HepG2 (cell line): ENCODE measurements around the gene ZDBF2. TPM values are rescaled to one million over a fixed set of nuclear protein-coding genes. Genes with fewer than 3 reads are reported as not detected.

ENCODE experiments used
- ATAC-seq: fragments of 200-7000 bp; cut with Tn5 transposase; 3 replicates; pipeline ENCODE4 v1.9.1; 2020; ENCODE audit warnings: mild to moderate bottlenecking, moderate library complexity
- BruUV-seq: library from RNA; stranded (reverse); fragments of 400-500 nt; replicated peaks from 2 replicates; lab custom pipeline; 2021; lab: Mats Ljungman, UMichigan
- CTCF ChIA-PET: fragments of 300-600 bp; formaldehyde crosslinking; extraction: SDS; loops from one replicate; lab custom pipeline; 2021; ENCODE audit warnings: low total read pairs, inconsistent platforms, low intra/inter-chr PET ratio; lab: Yijun Ruan, JAX
- POLR2A ChIA-PET: fragments of 350-600 bp; sonication (Branson Sonifier 250); formaldehyde crosslinking; loops from one replicate; lab custom pipeline; 2020; ENCODE audit warnings: antibody characterized with exemption, inconsistent platforms; lab: Yijun Ruan, JAX
- DNase-seq: peaks from one replicate; pipeline ENCODE4 v3.0.0-alpha.2; 2015; ENCODE audit warnings: low spot score
- FAIRE-seq: peaks from 3 replicates; lab custom pipeline; 2011; peaks lifted over from hg19 to GRCh38; lab: Jason Lieb, UNC
- H2AFZ ChIP-seq: one replicate; pipeline ENCODE4 v1.6.1; 2011; ENCODE audit warnings: low read length, inconsistent platforms
- H3K27ac ChIP-seq: fragments of 300-600 bp; 3 replicates; pipeline ENCODE4 v1.8.0; 2011; ENCODE audit warnings: mixed run types, mild to moderate bottlenecking, mixed read lengths, low read length, inconsistent platforms; ENCODE audit not compliant: insufficient read depth; ENCODE audit errors: extremely low read length
- H3K27me3 ChIP-seq, 2 experiments: fragments of 200-600 bp in 1 of 2; 2 replicates in 1 of 2; 3 replicates in 1 of 2; pipeline versions ENCODE4 v1.6.0 to v1.8.0; 2011; ENCODE audit warnings: low read length in 2 of 2, mild to moderate bottlenecking in 2 of 2, moderate library complexity in 2 of 2, inconsistent platforms in 1 of 2; ENCODE audit not compliant: insufficient read depth in 2 of 2, control insufficient read depth in 1 of 2
- H3K36me3 ChIP-seq, 2 experiments: fragments of 200-600 bp in 1 of 2; replicated peaks in 1 of 2; 2 replicates in 1 of 2; 3 replicates in 1 of 2; pipeline versions ENCODE4 v1.5.1 to v1.8.0; 2011; ENCODE audit warnings: low read length in 2 of 2, inconsistent platforms in 1 of 2; ENCODE audit not compliant: insufficient read depth in 2 of 2, control insufficient read depth in 1 of 2
- H3K4me1 ChIP-seq: 2 replicates; pipeline ENCODE4 v1.5.1; 2012; ENCODE audit warnings: low read length, inconsistent platforms; ENCODE audit not compliant: insufficient read depth
- H3K4me2 ChIP-seq: 2 replicates; pipeline ENCODE4 v1.6.0; 2011; ENCODE audit warnings: low read depth, low read length, inconsistent platforms
- H3K4me3 ChIP-seq, 3 experiments: fragments of 200-600 bp in 1 of 3; sonication (generic), shearing (Covaris generic) in 1 of 3; replicated peaks in 1 of 3; 2 replicates each; pipeline ENCODE4 v1.5.1; 2011 to 2016; ENCODE audit warnings: low read length in 3 of 3, inconsistent platforms in 2 of 3, low read depth in 2 of 3, mild to moderate bottlenecking in 2 of 3, control low read depth in 1 of 3, mixed read lengths in 1 of 3; ENCODE audit not compliant: insufficient read depth in 1 of 3
- H3K79me2 ChIP-seq: one replicate; pipeline ENCODE4 v1.6.1; 2011; ENCODE audit warnings: low read length, inconsistent platforms; ENCODE audit not compliant: insufficient read depth
- H3K9ac ChIP-seq: 2 replicates; pipeline ENCODE4 v1.6.0; 2011; ENCODE audit warnings: mild to moderate bottlenecking, low read depth, low read length, inconsistent platforms; ENCODE audit not compliant: insufficient read depth
- H3K9me3 ChIP-seq: 2 replicates; pipeline ENCODE4 v1.5.1; 2012; ENCODE audit warnings: mild to moderate bottlenecking, low read length
- H4K20me1 ChIP-seq: 2 replicates; pipeline ENCODE4 v1.6.0; 2011; ENCODE audit warnings: inconsistent platforms, mild to moderate bottlenecking, low read length, moderate library complexity; ENCODE audit not compliant: insufficient read depth
- HOMEZ ChIP-seq: IDR thresholded peaks from 2 replicates; pipeline ENCODE4 v1.6.1; 2016; ENCODE audit warnings: low read depth
- HOXA9 ChIP-seq: sonication (generic); formaldehyde crosslinking; IDR thresholded peaks from 2 replicates; pipeline ENCODE4 v1.8.1; 2022; ENCODE audit warnings: missing genetic modification reagents, mild to moderate bottlenecking, moderate library complexity, borderline replicate concordance
- MIER2 ChIP-seq: IDR thresholded peaks from 2 replicates; pipeline ENCODE4 v1.6.1; 2016; ENCODE audit warnings: missing biosample characterization, missing genetic modification reagents
- NFIB ChIP-seq: sonication (generic); formaldehyde crosslinking; IDR thresholded peaks from 2 replicates; pipeline ENCODE4 v1.9.0; 2021; ENCODE audit warnings: missing genetic modification reagents, mild to moderate bottlenecking, borderline replicate concordance
- NR1H2 ChIP-seq: sonication (generic); formaldehyde crosslinking; IDR thresholded peaks from 2 replicates; pipeline ENCODE4 v1.8.1; 2022; ENCODE audit warnings: low read depth, missing genetic modification reagents, borderline replicate concordance
- RFXAP ChIP-seq: sonication (generic); formaldehyde crosslinking; IDR thresholded peaks from 2 replicates; pipeline ENCODE4 v1.4.0; 2020; ENCODE audit warnings: missing genetic modification reagents, borderline replicate concordance
- ZFY ChIP-seq: sonication (generic); formaldehyde crosslinking; IDR thresholded peaks from 2 replicates; pipeline ENCODE4 v1.4.0; 2020; ENCODE audit warnings: missing genetic modification reagents
- ZNF318 ChIP-seq: sonication (generic); formaldehyde crosslinking; IDR thresholded peaks from 2 replicates; pipeline ENCODE4 v1.4.0; 2020; ENCODE audit warnings: mild to moderate bottlenecking, missing genetic modification reagents
- ZNF530 ChIP-seq: sonication (generic); formaldehyde crosslinking; IDR thresholded peaks from 2 replicates; pipeline ENCODE4 v1.5.0; 2020; ENCODE audit warnings: low read depth, mild to moderate bottlenecking, missing genetic modification reagents
- WGBS: methylation state at CpG from one replicate; pipeline ENCODE4 v1.1.6; 2017; ENCODE audit warnings: low lambda C conversion rate; 5-methylcytosine and 5-hydroxymethylcytosine counted together
- in situ Hi-C: cut with HindIII; loops from 2 replicates; pipeline ENCODE4 v1.10.0; 2017; ENCODE audit warnings: low pct_unique_long_range_greater_than_20kb; ENCODE audit not compliant: extremely low pct_ligation_motif_present
- intact Hi-C: fragments of 100-400 bp; cut with micrococcal nuclease; formaldehyde crosslinking; loops from one replicate; pipeline ENCODE4 v1.10.0; 2022; ENCODE audit not compliant: unreplicated experiment
- polyA plus RNA-seq, 8 experiments: library from polyadenylated mRNA; depleted of rRNA in 3 of 8; stranded (reverse) in 7 of 8; unstranded in 1 of 8; fragments of >200 nt; fragmentation: Illumina TruSeq in 4 of 8; extraction: Trizol in 4 of 8; gene quantifications; 2 replicates each; pipeline versions ENCODE4 v1.2.1 to v1.2.3, GENCODE V29; 2011 to 2016; ENCODE audit warnings: low read depth in 4 of 8, missing spikeins in 1 of 8, mixed read lengths in 1 of 8; ENCODE audit not compliant: insufficient read depth in 1 of 8
- total RNA-seq, 5 experiments: library from RNA; depleted of rRNA; stranded (reverse); fragments of >200 nt; fragmentation: Illumina TruSeq; extraction: Trizol; gene quantifications; 2 replicates each; pipeline ENCODE4 v1.2.3, GENCODE V29; 2016; ENCODE audit warnings: low read depth in 1 of 5

ZDBF2 gene
- total and polyA plus RNA-seq, 2 of the 13 experiments (the other 11 are each of a cell fraction or from before 2014, with no cell fraction given), result 1.5 to 2.0 TPM

- ATAC-seq, result no peak
- Histone ChIP-seq H3K27ac (no peak overlapping the region), H3K36me3 (no peaks in the 10 kb centered on the region), H3K27me3 (peaks cover 0 to 10% of the 10 kb centered on the region in 2 experiments; a peak in 2 of 5 replicates), H3K79me2 (no peaks in the 10 kb centered on the region), H3K4me3 (no peak overlapping the region)
- POLR2A ChIA-PET, result no interaction called here
- BruUV-seq, result no TSS peak
- FAIRE-seq, result no peak
- in situ Hi-C loops, result no loop called here
- 0% methylated on average over 1 of the region's 1 CpG for WGBS
- TF ChIP-seq RFXAP (CRISPR knock-in tag), result no peak
- TF ChIP-seq, all 625 proteins: peak for 0
- intact Hi-C loops, result no loop called here
- no peaks in the 10 kb centered on the region for H3K9me3 ChIP-seq
- CTCF ChIA-PET, result no interaction called here
- no peaks in the 10 kb centered on the region for H3K4me1 ChIP-seq
- H2AFZ ChIP-seq, result no peak overlapping the region
- H3K4me2 ChIP-seq, result no peak overlapping the region
- no peak overlapping the region for H3K9ac ChIP-seq
- H4K20me1 ChIP-seq, result no peaks in the 10 kb centered on the region
- no peak for DNase-seq
These were observed 54.5 kb downstream of the ZDBF2 start for GRCh38 chr2:206328974-206329373.

- Histone ChIP-seq H2AFZ (no peak overlapping the region), H3K79me2 (no peaks in the 10 kb centered on the region), H3K9ac (no peak overlapping the region), H4K20me1 (no peaks in the 10 kb centered on the region), H3K4me1 (no peaks in the 10 kb centered on the region), H3K36me3 (no peaks in the 10 kb centered on the region), H3K27ac (no peak overlapping the region), H3K27me3 (no peaks in the 10 kb centered on the region; a peak in 1 of 5 replicates), H3K4me2 (no peak overlapping the region), H3K4me3 (no peak overlapping the region), H3K9me3 (no peaks in the 10 kb centered on the region)
- ChIA-PET POLR2A (no interaction called here), CTCF (no interaction called here)
- in situ Hi-C loops (no loop called here), intact Hi-C loops (no loop called here)
- DNase-seq (no peak), FAIRE-seq (no peak), ATAC-seq (no peak)
- WGBS, result 27% methylated on average over 2 of the region's 2 CpGs
- no TSS peak for BruUV-seq
- TF ChIP-seq HOXA9 (no peak), ZNF530 (CRISPR knock-in tag) (no peak), ZFY (CRISPR knock-in tag) (no peak), NR1H2 (CRISPR knock-in tag) (no peak), MIER2 (CRISPR knock-in tag) (no peak), NFIB (CRISPR knock-in tag) (no peak), ZNF318 (CRISPR knock-in tag) (no peak), HOMEZ (CRISPR knock-in tag) (no peak)
These were observed 62.4 kb downstream of the ZDBF2 start for GRCh38 chr2:206336861-206337260.
